Parathyroid adenoma (tissue), 2 donors: Measurements from ENCODE around the gene L2HGDH.
A peak's percentile ranks its signal among the peaks of the same experiment; 100 is the strongest.

Experiments
- H2AFZ ChIP-seq: fragments of 300-600 bp; sonication (generic); one replicate; pipeline ENCODE4 v1.7.0; 2017; ENCODE audit warnings: antibody characterized with exemption, mild to moderate bottlenecking
- H3K27ac ChIP-seq: fragments of 300-600 bp; sonication (generic); one replicate; pipeline ENCODE4 v1.7.0; 2017
- H3K27me3 ChIP-seq: fragments of 300-600 bp; sonication (generic); one replicate; pipeline ENCODE4 v1.7.0; 2017; ENCODE audit warnings: low read length; ENCODE audit not compliant: control insufficient read depth, insufficient read depth
- H3K36me3 ChIP-seq: fragments of 300-600 bp; sonication (generic); one replicate; pipeline ENCODE4 v1.7.0; 2017; ENCODE audit warnings: low read length; ENCODE audit not compliant: control insufficient read depth, insufficient read depth
- H3K4me1 ChIP-seq: fragments of 300-600 bp; sonication (generic); one replicate; pipeline ENCODE4 v1.7.0; 2017; ENCODE audit warnings: control low read depth
- H3K4me2 ChIP-seq: fragments of 300-600 bp; sonication (generic); one replicate; pipeline ENCODE4 v1.7.0; 2017; ENCODE audit warnings: low read length
- H3K4me3 ChIP-seq: fragments of 300-600 bp; sonication (generic); one replicate; pipeline ENCODE4 v1.7.0; 2017; ENCODE audit warnings: low read depth, low read length
- H3K79me2 ChIP-seq: fragments of 300-600 bp; sonication (generic); one replicate; pipeline ENCODE4 v1.7.0; 2017; ENCODE audit warnings: control low read depth
- H3K9ac ChIP-seq: fragments of 300-600 bp; sonication (generic); one replicate; pipeline ENCODE4 v1.7.0; 2017; ENCODE audit warnings: mild to moderate bottlenecking
- H3K9me3 ChIP-seq: fragments of 300-600 bp; sonication (generic); one replicate; pipeline ENCODE4 v1.7.0; 2017; ENCODE audit warnings: low read length; ENCODE audit not compliant: control insufficient read depth
- TF ChIP-seq, protein P1 (sequence below): fragments of 300-600 bp; sonication (generic); IDR thresholded peaks from one replicate; pipeline ENCODE4 v1.7.0; 2017; ENCODE audit warnings: antibody characterized with exemption, mild to moderate bottlenecking
- donor health status: primary hyperparathyroidism.

L2HGDH gene

DNA sequence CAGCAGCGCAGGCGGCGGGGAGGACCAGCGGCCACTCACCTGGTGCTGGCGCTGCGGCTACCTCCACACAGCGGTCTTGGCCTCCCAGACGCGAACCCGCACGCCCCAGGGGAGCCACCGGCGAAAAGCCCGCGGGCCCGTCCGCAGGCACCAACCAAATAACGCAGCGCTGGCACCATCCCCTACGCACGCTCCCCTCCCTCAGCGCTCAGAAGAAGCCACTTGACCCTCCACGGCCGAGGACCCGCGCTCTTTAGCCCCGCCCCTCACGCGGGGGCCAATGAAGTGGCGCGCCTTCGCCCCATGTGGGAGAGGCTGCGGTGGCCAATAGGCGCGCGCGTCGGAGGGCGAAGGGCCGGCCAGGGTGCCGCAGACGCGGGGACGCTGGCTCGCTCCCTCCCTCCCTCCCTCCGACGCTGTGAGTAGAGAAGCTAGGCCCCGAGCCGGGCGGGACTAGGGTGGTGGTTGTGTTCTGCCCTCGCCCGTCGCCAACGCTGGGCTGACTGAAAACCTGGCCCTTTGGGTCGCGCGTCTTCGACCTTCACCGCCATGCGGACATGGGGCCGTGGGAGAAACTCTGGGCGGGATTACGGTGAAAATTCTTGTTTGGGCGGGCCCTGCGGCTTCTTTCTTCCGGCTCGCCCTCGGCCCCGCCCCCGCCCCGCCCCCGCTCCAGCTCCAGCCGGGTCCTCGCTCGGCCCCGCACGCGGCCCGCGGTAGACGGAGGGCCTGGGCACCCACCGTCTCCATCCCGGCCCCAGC, at the start of gene L2HGDH, which contains the start of gene DMAC2L:
Gene L2HGDH, minus strand, starts transcription at position 258 of the 762 bp plus-strand sequence. Its CDS starts 79 bp downstream, at position 179.
Gene DMAC2L, plus strand, starts transcription at position 353 of the 762 bp plus-strand sequence. CDS start 9,164 bp downstream, outside the sequence.
- peak within 1 kb of the TSS; percentile 61 for H3K9ac ChIP-seq
- no peaks in the 10 kb centered on the region for H3K36me3 ChIP-seq
- H2AFZ ChIP-seq, result peak within 1 kb of the TSS; percentile 95
- TF ChIP-seq, protein P1, sequence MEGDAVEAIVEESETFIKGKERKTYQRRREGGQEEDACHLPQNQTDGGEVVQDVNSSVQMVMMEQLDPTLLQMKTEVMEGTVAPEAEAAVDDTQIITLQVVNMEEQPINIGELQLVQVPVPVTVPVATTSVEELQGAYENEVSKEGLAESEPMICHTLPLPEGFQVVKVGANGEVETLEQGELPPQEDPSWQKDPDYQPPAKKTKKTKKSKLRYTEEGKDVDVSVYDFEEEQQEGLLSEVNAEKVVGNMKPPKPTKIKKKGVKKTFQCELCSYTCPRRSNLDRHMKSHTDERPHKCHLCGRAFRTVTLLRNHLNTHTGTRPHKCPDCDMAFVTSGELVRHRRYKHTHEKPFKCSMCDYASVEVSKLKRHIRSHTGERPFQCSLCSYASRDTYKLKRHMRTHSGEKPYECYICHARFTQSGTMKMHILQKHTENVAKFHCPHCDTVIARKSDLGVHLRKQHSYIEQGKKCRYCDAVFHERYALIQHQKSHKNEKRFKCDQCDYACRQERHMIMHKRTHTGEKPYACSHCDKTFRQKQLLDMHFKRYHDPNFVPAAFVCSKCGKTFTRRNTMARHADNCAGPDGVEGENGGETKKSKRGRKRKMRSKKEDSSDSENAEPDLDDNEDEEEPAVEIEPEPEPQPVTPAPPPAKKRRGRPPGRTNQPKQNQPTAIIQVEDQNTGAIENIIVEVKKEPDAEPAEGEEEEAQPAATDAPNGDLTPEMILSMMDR, result peak; percentile 0
- H3K79me2 ChIP-seq, result peaks cover 23% of the 10 kb centered on the region
- peaks cover 10% of the 10 kb centered on the region for H3K4me1 ChIP-seq
- H3K4me3 ChIP-seq, result peak within 1 kb of the TSS; percentile 73
- H3K4me2 ChIP-seq, result peak within 1 kb of the TSS; percentile 92
- H3K9me3 ChIP-seq, result no peaks in the 10 kb centered on the region
- H3K27ac ChIP-seq, result peak within 1 kb of the TSS; percentile 94
- H3K27me3 ChIP-seq, result no peaks in the 10 kb centered on the region

DNA sequence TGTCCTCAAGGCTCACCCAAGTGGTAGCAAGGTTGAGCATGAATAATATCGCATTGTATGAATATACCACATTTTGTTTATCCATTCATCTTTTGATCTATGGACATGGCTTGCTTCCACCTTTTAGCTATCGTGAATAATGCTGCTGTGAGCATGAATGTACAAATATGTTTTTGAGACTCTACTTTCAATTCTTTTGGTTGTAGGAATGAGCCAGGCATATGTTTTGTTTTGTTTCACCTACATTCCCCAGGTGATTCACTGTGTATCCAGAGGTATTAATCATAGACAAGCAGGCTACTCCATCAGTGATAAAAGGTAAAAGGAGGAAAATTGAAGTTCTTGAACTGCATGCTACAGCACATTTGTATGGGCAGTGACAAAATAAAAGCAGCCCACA, 48.8 kb upstream of the L2HGDH start:
- Histone ChIP-seq H3K4me1 (no peaks in the 10 kb centered on the region), H3K27ac (no peak overlapping the region), H3K4me3 (no peak overlapping the region), H3K4me2 (no peak overlapping the region), H3K9ac (no peak overlapping the region), H3K79me2 (no peaks in the 10 kb centered on the region), H3K9me3 (no peaks in the 10 kb centered on the region), H3K36me3 (no peaks in the 10 kb centered on the region), H2AFZ (no peak overlapping the region), H3K27me3 (no peaks in the 10 kb centered on the region)
- TF ChIP-seq, protein P1, result no peak

DNA sequence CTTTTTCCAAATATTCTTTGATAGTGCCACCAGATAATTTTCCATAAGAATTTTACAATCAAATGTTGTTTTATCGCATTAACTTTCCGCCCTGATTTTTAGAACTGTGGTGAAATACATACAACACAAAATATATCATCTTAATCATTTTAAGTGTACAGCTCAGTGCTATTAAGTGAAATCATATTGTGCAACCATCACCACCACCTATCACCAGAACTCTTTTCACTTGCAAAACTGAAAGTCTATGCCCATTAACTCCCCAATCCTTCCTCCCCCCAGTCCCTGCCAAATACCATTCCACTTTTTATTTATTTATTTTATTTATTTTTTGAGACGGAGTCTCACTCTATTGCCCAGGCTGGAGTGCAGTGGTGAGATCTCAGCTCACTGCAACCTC, 48.1 kb upstream of the L2HGDH start:
- H3K4me2 ChIP-seq, result no peak overlapping the region
- no peaks in the 10 kb centered on the region for H3K27me3 ChIP-seq
- no peaks in the 10 kb centered on the region for H3K79me2 ChIP-seq
- no peak overlapping the region for H3K9ac ChIP-seq
- H3K27ac ChIP-seq, result no peak overlapping the region
- no peaks in the 10 kb centered on the region for H3K36me3 ChIP-seq
- H2AFZ ChIP-seq, result no peak overlapping the region
- H3K4me1 ChIP-seq, result no peaks in the 10 kb centered on the region
- TF ChIP-seq, protein P1, result no peak
- no peak overlapping the region for H3K4me3 ChIP-seq
- H3K9me3 ChIP-seq, result no peaks in the 10 kb centered on the region

DNA sequence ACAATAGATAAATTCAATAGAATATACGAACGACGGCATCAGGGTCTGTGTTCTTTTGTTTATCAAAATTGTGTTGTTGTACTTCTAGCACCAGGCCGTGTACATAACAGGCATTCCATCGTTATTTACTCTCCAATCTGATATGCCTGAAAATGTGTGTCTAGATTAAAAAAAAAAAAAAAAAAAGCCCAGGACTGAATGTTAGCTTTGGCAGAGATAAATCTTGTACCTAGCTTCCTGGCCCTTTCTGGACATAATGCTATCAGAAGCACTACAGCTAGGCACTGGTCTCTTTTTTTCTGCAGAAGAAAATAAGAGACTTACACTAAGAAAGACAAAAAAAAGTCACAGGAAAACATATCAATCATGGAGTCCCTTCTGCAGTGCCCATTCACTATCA, 47.6 kb upstream of the L2HGDH start:
- Histone ChIP-seq H3K4me2 (no peak overlapping the region), H3K36me3 (no peaks in the 10 kb centered on the region), H3K4me1 (no peaks in the 10 kb centered on the region), H3K9ac (no peak overlapping the region), H3K79me2 (no peaks in the 10 kb centered on the region), H3K9me3 (no peaks in the 10 kb centered on the region), H2AFZ (no peak overlapping the region), H3K27ac (no peak overlapping the region), H3K4me3 (no peak overlapping the region), H3K27me3 (no peaks in the 10 kb centered on the region)
- TF ChIP-seq, protein P1, result no peak
